ENCODE results near the gene COL4A3.
"Not testable (repeated sequence)": the region's sequence is repeated elsewhere in the genome, so short reads cannot be mapped to it uniquely, and the experiment has no call there.

Gene COL4A3

DNA sequence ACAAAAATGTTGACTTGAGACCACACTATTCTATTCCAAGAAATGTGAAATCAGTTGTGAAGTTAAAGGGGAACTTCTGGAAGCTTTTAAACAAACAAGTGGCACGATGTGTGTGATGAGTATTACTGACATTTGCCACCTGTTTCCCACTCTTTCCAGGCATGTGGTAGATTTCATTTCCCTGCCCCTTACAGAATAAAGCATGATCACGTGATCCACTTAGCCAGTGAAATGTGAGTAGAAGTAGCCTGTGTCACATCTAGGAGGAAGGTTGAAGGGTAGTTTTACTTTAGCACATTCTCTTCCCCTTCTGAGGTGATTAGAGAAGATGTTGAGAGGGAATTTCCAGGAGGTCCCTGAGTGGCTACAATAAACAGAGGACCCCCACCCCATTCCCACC is 4.3 kb upstream of the COL4A3 start:
- no peak for DNase-seq

DNA sequence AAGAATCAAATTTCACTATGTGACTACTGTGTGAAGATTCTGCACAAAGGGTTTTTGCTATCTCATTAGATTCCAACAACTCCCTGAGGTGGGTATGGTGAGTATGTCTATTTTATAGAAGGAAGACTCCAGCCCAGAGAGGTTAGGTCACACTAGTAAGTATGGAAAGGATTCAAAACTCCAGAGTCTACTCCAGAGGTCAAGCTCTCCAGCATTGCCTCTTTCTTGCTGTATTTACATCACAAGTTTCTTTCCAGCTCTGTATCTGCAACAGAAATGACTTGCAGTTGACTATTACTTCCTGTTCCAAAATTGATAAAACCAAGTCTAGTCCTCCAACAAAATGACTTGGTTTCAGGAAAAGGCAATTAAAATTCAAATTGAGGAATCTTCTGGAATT is 2.5 kb upstream of the COL4A3 start:
- no peak for DNase-seq

DNA sequence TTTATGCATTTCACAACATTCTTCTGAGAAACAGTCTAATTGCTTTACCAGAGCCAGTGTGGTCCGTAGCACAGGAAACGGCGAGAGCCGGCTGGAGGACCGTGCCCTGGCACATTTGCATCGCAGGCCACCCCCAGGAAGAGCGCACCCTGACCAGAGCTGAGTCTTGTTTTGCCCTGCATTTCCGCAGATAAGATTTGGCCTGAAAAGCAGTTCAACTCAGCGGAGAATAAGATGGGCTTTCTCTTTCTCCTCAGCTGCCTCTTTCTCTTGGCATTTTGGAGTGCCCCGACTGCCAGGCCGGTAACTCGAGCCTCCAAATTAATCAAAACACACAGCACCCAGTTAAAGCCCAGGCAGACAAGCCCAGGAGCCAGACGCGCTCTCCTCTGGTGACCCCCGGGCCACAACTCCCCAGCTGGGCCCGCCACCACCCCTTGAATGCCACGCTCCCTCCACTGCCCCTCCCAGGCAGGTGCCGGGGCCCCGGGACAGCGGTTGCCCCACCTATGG is 883 bp upstream of the COL4A3 start:
- DNase-seq = no peak

DNA sequence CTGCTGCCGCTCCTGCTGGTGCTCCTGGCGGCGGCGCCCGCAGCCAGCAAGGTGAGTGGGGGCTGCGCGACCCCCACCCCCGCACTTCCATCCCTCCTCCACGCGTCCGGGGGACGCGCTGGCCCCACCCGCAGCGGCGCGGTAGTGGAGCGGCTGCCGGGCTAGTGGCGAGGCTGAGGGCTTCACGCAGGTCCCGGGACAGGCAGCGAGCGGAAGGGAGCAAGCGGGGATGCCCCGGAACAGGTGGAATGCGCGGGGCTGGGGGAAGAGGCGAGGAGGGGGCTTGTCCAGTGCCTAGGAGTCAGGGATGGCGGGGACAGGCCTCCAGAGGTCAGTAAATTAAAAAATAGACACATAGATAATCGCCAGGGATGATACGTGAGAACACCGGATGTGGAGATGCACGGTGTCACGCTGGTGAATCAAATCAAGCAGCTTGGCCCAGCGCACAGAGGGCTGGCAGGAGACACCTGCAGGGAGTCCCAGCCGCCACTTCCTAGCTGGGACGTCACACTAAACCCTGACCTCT is 403 bp downstream of the COL4A3 start:
- DNase-seq = no peak

DNA sequence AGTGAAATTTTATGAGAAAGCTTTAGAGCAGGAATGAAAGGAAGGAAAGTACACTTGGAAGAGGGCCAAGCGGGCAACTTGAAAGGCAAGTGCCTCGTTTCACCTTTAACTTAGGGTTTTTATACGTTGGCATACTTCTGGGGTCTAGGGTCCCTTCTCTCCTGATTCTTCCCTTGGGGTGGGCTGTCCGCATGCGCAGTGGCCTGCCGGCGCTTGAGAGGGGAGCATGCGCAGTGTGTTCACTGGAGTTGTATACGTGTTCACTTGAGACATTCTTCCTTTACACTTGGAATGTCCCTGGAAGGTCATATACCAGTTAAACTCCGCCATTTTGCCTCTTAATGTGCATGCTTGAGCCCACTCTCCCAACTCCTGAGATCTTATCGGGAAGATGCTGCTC is 7.4 kb downstream of the COL4A3 start:
- DNase-seq = not testable (repeated sequence)

DNA sequence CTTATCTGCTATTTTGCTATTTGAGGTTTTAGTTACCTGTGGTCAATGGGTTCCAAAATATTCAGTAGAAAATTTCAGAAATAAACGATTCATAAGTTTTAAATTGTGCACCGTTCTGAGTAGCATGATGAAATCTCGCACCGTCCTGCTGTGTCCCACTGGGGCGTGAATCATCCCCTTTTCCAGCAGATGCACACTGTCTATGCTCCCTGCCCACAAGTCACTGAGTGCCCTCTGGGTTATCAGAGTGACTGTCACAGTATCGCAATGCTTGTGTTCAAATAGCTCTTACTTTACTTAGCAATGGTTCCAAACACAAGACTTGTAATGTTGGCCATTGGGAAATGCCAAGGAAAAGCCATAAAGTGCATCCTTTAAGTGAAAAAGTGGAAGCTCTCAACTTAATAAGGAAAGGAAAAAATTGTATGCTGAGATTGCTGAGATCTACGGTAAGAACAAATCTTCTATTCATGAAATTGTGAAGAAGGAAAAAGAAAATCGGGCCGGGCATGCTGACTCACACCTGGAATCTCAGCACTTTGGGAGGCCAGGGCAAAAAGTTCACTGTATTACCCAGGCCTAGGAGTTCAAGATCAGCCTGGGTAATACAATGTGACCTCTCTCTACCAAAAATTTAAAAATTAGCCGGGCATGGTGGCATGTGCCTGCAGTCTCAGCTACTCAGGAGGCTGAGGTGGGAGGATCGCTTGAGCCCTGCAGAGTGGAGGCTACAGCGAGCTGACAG is 13.3 kb downstream of the COL4A3 start:
- no peak for DNase-seq

DNA sequence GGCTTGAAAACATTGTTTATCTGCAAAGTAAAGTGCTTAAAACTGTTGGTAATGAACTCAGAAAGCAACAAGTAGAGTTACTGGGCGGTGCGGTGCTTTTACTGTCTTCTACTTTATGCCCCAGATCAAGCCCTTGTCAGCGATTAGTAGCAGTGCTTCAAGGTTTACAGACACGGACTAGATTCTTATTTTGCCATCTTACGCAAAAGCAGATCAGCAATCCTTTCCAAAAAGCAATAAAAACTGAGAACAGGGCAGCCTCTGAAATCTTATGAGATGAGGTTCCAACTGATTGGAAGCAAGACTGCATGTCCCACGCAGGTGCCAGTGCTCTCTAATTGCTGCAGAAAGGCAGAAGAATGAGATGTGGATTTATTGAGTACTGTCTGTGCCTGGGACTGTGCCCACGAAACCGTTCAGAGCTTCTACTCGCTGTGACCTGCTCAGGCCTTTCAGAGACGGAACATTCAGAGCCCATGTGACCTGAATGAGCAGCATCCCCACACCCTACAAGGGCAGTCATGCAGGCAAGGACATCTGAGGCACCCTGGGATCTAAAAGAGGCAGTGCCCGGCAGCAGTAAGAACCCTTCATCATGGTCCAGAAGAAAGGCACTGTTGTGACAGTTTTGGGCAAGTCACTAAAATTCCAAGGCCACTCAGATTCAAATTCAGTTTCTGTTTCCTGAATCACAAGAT is 15.7 kb downstream of the COL4A3 start:
- DNase-seq = no peak

DNA sequence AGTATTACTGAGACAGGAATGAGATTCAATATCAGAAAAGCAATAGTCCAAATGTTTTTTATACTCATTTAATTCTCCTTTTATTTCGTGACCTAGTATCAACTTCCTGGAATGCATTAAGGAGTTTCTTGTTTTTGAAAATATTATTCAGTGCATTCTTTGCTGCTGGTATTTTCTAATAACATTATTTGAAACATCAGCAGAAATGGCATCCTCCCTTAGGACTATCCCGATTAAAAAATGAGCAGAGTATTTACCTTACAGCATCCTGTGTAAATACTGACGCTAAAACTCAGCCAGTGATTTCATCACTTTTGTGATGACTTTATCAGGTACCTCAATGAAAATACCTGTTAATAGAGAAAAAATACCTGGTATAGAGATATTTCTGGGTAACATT is 16.3 kb downstream of the COL4A3 start:
- no peak for DNase-seq

DNA sequence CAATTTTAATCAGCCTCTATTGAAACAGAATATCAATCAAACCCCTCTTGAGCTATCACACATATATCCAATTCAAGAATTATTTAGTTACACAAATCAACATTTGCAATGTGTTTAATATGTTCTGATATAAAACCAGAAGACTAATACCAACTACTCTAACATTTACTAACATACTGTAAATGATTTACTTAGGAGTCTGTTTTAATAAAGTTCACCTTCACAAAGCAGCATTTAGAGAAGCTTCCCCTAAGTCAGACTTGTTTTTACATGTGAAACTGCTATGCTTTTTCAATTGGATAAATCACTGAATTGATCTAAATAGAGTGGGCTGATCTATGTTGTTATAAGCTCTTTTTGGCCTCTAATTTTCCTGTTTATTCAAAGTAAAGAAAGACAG is 18.3 kb downstream of the COL4A3 start:
- DNase-seq = no peak

DNA sequence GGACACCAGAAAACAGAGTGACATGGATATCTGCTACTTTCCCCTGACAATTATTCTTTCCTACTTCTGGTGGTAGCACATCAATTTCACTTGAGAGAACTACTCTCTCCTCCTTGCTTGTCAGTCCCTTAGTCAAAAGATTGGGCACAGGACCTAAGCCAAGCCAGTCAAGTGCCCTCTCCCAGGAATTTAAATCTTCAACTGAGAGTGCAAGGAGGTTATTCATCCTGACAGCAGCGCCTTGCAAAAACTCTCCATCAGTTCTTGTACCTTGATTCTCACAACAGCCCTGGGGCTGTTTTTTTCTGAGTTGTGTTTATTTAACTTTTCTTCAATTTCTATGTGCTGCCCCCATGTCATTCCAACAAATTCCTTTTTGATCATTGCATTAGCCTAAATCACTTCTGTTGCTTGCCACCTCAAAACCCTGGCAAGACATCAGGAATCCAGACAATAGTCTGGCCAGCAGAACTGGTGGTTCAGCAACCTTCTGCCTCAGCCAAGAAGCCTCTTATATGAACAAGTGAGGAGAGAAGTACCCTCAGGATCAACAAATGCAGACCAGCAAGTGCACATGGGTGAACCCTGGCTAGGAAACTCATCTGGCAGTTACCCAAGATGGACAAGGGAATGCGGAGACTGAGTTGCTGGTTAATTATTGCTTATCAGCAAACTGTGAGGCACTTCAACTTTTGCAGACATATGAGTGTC is 19.4 kb downstream of the COL4A3 start:
- no peak for DNase-seq

DNA sequence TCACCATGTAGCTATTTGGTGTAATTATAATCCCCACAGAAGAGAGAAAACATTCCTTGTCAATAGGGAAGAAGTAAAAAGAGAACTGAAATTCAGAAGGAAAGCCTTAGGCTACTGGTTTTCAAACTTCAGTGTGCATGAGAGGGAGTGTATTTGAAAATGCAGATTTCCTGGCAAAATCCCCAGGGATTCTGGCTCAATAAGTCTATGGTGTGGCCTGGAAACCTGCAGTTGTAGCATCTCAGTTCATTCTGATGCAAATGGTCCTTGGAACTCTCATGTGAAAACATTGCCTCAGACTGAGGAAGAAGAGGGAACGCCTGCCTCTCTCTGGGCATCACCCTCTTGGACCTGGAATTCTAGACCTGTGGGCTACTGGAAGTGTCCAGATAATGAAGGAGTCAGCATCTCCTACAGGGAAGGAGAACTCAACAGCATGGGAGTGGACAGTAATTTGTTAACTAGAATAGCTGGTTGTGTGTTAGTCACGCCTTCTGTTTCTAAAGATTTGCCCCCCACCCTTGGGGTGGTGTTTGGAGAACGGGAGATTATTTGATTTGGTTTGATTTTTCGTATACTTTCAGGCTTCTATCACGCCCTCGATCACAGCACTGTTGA is 21.3 kb downstream of the COL4A3 start:
- DNase-seq = no peak

DNA sequence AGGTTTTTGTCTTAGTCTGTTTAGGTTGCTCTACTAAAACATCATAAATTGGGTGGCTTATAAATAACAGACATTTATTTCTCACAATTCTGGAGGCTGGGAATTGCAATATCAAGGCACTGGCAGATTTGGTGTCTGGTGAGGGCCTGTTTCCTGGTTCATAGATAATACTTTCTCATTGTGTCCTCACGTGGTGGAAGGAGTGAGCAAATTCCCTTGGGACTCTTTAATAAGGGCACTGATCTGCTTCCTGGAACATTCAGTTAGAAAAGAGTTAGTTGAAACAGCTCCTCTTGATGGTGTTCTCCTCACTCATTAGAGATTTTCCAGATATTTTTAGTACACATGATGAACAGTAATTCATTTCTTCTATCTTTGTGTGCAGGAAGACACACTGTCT is 22.3 kb downstream of the COL4A3 start:
- DNase-seq = no peak

DNA sequence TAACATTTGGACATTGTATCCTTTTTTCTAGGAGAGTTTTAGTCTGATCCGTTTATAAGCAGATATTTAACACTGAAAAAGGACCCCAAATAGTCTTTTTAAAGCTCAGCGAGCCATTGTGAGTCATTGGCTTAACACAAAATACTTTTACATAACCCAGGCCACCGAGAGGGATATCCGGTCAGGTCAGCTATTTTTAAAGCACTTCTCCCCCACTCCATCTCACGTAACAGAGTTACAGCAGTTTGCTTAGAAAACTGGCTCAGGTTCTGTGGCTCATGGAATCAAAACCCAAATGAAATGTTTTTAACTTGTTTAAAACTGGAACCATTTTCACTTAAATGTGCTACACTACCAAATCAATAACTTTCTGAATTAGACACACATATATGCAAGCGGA is 23.9 kb downstream of the COL4A3 start:
- no peak for DNase-seq

DNA sequence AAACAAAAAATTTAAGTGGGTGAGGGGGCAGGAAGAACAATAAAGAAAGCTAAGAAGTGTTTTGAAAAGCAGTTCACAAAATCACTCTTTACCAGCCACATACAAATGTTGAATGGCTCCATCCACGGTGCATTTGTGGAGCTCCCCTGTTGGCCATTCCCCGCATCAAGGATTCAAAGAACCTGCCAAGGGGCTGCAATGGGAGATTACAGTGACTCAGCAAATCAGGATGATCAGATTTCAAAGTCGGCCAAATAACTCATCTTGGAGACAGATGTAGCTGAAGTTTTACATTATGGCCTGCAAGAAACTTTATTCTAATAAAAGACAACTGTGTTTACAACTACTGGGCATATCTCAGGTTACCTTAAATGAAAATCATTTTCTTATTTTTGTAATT is 26.9 kb downstream of the COL4A3 start:
- no peak for DNase-seq

DNA sequence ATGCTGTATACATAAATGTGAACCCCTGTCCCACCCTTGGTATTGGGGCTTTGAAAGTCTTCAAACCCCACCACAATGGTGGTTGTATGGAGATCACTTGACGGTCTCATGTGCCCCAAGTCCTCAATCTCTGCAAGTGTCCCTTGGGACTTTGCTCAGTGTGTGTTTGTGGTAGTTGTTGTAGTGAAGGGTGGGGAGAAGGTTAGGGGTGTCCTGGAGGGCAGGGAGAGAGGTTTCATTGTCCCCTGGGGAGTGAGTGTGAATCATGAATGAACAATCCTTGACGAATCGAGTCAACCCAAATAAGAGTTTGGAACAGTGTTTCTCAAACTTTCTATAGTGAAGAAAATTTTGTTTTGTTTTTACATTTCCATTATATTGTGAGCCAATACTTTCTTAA is 28.1 kb downstream of the COL4A3 start:
- no peak for DNase-seq

DNA sequence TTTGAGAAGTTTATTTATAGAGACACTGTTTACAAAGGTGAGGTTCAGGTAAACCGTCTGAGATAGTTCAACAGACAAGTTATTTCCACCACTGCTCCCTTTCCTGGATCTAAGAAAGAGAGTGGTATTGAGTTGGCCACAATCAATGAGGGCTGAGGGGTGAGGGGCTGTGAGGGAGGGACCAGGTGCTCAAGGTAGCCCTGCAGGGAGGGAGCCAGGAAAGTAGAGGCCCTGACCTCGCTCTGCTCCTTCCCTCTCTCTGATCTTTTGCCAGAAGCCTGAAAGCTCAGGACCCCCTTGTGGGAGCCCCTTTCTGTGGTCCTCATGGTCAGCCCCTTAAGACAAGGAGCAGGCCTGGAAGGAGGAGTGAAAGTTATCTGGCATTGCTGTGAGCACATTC is 29.8 kb downstream of the COL4A3 start:
- no peak for DNase-seq

DNA sequence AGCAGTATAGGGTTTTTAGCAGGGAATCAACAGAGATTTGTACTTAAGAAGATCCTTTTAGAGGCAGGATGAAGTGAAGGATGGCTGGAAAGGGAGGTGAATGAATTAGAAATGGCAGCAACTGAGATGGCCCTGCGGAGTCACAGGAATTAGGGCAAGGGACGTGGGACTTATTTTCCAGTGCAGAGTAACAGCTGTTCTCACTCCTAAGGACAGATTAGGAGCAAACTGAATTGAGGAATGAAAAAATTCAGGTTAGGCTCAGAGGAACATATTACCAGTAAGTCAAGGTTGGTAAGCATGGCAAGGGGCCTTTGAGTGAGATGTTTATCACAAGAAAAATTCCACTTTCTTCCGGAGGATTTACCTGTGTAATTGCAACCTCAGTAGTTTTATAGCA is 34.4 kb downstream of the COL4A3 start:
- no peak for DNase-seq

DNA sequence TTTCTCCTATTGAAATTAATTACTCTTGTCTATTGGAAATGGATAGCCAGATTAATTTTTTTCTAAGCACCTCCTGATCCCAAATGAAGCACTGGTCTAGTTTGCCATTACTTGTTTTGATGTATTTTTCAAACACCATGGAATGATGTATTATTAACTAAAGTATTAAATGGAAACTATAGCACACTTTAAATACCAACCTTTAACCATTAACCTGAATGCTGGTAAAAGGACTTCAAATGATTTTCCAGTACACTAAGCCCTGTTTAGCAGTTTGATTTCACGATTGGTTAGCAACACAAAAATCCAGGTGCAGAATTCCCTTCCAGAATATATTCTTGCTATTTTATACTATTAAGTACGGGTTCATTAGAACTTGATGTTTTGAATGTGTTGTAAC is 37.3 kb downstream of the COL4A3 start:
- DNase-seq = no peak

DNA sequence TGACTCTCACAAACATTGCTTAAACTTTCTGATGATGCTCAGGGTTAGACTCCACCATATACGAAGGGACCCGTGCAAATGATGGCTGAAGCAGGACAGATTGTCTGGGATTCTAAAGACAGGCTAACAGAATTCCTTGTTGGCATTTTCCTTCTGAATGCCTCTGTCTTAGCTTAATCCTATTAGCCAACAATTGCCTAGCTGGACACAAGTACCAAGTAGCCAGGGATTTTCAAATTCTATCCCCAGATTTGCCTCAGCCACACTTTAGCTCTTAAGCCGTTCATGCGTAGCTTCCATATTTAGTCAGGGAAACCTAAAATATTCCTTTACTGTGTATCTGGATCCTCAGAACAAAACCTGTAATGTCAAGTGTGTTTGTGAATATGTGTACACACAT is 40.0 kb downstream of the COL4A3 start:
- DNase-seq = no peak

DNA sequence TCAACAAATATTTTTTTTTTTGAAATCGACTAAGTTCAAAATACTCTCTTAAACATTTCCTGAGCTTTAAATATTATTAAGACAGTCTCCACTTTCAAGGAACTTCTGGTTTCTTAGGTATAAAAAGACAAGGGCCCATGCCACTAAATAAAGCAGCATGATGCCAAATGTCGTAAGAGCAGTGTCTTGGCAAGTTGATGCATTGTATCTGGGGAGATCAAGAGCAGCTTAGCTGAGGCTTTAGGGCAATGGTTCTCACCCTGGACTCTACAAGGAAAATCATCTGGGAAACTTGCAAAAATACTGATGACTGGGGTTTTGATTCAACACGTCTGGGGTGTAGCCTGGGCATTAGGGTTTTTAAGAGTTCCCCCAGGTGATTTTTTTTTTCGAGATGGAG is 41.3 kb downstream of the COL4A3 start:
- DNase-seq = no peak

DNA sequence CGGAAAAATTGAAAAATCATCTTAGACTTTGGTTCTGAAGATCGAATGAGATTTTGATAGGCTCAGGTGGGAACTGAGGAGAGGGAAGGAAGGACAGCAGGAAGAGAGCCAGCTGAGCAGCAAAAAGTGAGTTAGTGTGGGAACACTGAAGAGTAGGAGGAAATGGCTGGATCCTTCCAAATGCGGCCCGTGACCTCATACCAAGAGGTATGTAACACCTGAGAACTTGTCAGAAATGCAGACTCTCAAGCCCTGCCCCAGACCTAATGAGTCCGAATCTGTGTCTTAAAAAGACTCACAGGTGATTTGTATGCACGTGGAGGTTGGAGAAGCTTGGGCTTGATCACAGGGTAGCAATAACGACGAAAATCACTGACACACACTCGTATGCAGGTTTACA is 42.0 kb downstream of the COL4A3 start:
- no peak for DNase-seq

DNA sequence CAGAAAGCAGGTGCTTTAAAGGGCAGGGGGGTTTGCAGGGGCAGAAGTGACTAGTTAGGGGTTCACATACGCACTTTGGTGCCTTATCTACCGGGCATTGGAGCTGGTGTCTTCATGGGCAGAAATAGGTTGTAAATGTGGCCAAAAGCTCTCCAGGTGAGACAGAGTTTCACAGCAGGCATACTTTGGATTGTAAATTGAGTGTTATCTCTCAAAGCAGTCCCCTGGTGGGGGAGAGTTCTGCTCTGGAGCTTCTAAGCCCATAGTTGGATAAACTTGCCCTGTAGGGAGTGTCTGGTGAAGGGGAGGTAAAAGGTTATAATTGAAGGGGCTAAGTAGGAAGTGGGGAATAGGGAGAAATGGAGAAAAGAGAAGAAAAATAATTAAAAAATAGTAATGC is 43.1 kb downstream of the COL4A3 start:
- DNase-seq = no peak

DNA sequence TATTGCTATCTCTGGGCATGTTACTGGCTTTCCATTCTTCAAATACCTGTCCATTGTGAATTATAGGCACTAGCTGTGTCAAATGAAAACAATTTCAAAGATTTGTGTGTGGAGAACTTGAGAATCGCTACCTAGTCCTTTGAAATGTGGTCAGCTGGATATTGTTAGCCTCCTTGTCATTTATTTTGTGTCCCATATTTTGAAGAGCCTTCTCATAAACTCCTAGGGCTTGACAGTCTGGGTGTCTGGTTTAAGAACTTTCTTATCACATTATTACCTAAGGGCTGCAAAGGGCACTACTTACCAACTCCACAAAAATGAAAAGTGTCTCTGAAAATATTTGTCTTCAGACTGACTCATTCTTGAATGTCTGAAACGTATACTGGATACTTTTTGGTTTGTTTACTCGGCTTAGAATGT is 50.2 kb downstream of the COL4A3 start:
- DNase-seq = no peak
